ENCODE measurements around the gene YIPF3.

GRCh38 chr6:43468748-43469681, 47.7 kb downstream of the YIPF3 start:
- TF ChIP-seq POLR2A (IDR thresholded peaks at IDR 0.05) (no peak), CTCF (IDR thresholded peaks at IDR 0.05) (no peak)
